SK-N-MC (cell line): ENCODE data around the gene SEPHS1.
"Not testable (repeated sequence)": the region's sequence is repeated elsewhere in the genome, so short reads cannot be mapped to it uniquely, and the experiment has no call there.

Experiments
- DNase-seq: peaks from one replicate; pipeline ENCODE4 v3.0.0-alpha.2; 2011; ENCODE audit warnings: low read depth, low spot score
- H3K27ac ChIP-seq: fragments of 200-600 bp; sonication (generic); 2 replicates; pipeline ENCODE4 v1.5.1; 2016; ENCODE audit warnings: mixed run types
- H3K36me3 ChIP-seq: fragments of 200-600 bp; sonication (generic); 2 replicates; pipeline ENCODE4 v1.6.1; 2017; ENCODE audit warnings: antibody characterized with exemption, low read length, mixed read lengths; ENCODE audit not compliant: insufficient read depth
- H3K4me3 ChIP-seq: fragments of 200-600 bp; sonication (generic); 2 replicates; pipeline ENCODE4 v1.5.1; 2016
- H3K9ac ChIP-seq: fragments of 200-600 bp; sonication (generic); 2 replicates; pipeline ENCODE4 v1.8.0; 2017; ENCODE audit warnings: mixed run types, mixed read lengths; ENCODE audit not compliant: insufficient read length
- H3K9me3 ChIP-seq: fragments of 200-600 bp; sonication (generic); 2 replicates; pipeline ENCODE4 v1.6.1; 2017; ENCODE audit warnings: low read depth, mild to moderate bottlenecking, antibody characterized with exemption, low read length, moderate library complexity, mixed read lengths
- EZH2 ChIP-seq: fragments of 200-600 bp; sonication (generic); IDR thresholded peaks from one replicate; pipeline ENCODE4 v1.6.1; 2017; ENCODE audit warnings: antibody characterized with exemption
- FOXP2 ChIP-seq: optimal IDR thresholded peaks from 2 replicates; pipeline ENCODE3; 2011; ENCODE audit warnings: mild to moderate bottlenecking, moderate library complexity; ENCODE audit not compliant: insufficient read depth; ENCODE audit errors: extremely low read length, control extremely low read depth
- POLR2AphosphoS5 ChIP-seq: IDR thresholded peaks from 2 replicates; pipeline ENCODE4 v1.6.1; 2012; ENCODE audit warnings: mild to moderate bottlenecking, low read depth, low read length, borderline replicate concordance

Gene SEPHS1

GRCh38 chr10:13386021-13386420 is 37.9 kb upstream of the SEPHS1 start:
- Histone ChIP-seq H3K4me3 (no peak overlapping the region), H3K9me3 (no peaks in the 10 kb centered on the region), H3K27ac (no peak overlapping the region), H3K9ac (no peak overlapping the region), H3K36me3 (no peaks in the 10 kb centered on the region)
- TF ChIP-seq FOXP2, result no peak
- TF ChIP-seq POLR2AphosphoS5, result no peak
- TF ChIP-seq EZH2, result no peak
- DNase-seq, result no peak

GRCh38 chr10:13383399-13383761 is 35.3 kb upstream of the SEPHS1 start:
- H3K9ac ChIP-seq, result no peak overlapping the region
- no peak for DNase-seq
- H3K36me3 ChIP-seq, result no peaks in the 10 kb centered on the region
- no peak overlapping the region for H3K27ac ChIP-seq
- no peak overlapping the region for H3K4me3 ChIP-seq
- H3K9me3 ChIP-seq, result no peaks in the 10 kb centered on the region
- no peak for TF ChIP-seq EZH2
- no peak for TF ChIP-seq POLR2AphosphoS5
- TF ChIP-seq FOXP2, result no peak

- H3K36me3 ChIP-seq, result no peaks in the 10 kb centered on the region
- TF ChIP-seq POLR2AphosphoS5, result no peak
- TF ChIP-seq FOXP2, result no peak
- TF ChIP-seq EZH2, result no peak
- no peaks in the 10 kb centered on the region for H3K9me3 ChIP-seq
- no peak for DNase-seq
- no peak overlapping the region for H3K4me3 ChIP-seq
- no peak overlapping the region for H3K9ac ChIP-seq
- H3K27ac ChIP-seq, result no peak overlapping the region
These were observed 34.8 kb upstream of the SEPHS1 start for GRCh38 chr10:13382703-13383398.

- not testable (repeated sequence) for DNase-seq, H3K27ac ChIP-seq, H3K4me3 ChIP-seq, H3K36me3 ChIP-seq, H3K9me3 ChIP-seq, H3K9ac ChIP-seq
These were observed 31.0 kb upstream of the SEPHS1 start for GRCh38 chr10:13379061-13379460.

GRCh38 chr10:13376746-13377145 is 28.7 kb upstream of the SEPHS1 start:
- DNase-seq, result no peak
- TF ChIP-seq POLR2AphosphoS5 (no peak), EZH2 (no peak), FOXP2 (no peak)
- Histone ChIP-seq H3K9ac (no peak overlapping the region), H3K9me3 (no peaks in the 10 kb centered on the region), H3K36me3 (no peaks in the 10 kb centered on the region), H3K27ac (no peak overlapping the region), H3K4me3 (no peak overlapping the region)

GRCh38 chr10:13376297-13376696 is 28.2 kb upstream of the SEPHS1 start:
- H3K9me3 ChIP-seq, result no peaks in the 10 kb centered on the region
- H3K36me3 ChIP-seq, result no peaks in the 10 kb centered on the region
- TF ChIP-seq FOXP2, result no peak
- no peak for TF ChIP-seq POLR2AphosphoS5
- no peak for TF ChIP-seq EZH2
- H3K4me3 ChIP-seq, result no peak overlapping the region
- H3K27ac ChIP-seq, result no peak overlapping the region
- DNase-seq, result no peak
- H3K9ac ChIP-seq, result no peak overlapping the region

GRCh38 chr10:13375791-13376190 is 27.7 kb upstream of the SEPHS1 start:
- H3K9me3 ChIP-seq, result no peaks in the 10 kb centered on the region
- no peak overlapping the region for H3K27ac ChIP-seq
- H3K36me3 ChIP-seq, result no peaks in the 10 kb centered on the region
- H3K4me3 ChIP-seq, result no peak overlapping the region
- H3K9ac ChIP-seq, result no peak overlapping the region
- TF ChIP-seq POLR2AphosphoS5, result no peak
- no peak for TF ChIP-seq EZH2
- TF ChIP-seq FOXP2, result no peak
- DNase-seq, result no peak

GRCh38 chr10:13373644-13374043 is 25.6 kb upstream of the SEPHS1 start:
- TF ChIP-seq EZH2 (no peak), POLR2AphosphoS5 (no peak), FOXP2 (no peak)
- no peak overlapping the region for H3K9ac ChIP-seq
- H3K4me3 ChIP-seq, result no peak overlapping the region
- no peaks in the 10 kb centered on the region for H3K36me3 ChIP-seq
- no peak for DNase-seq
- H3K9me3 ChIP-seq, result no peaks in the 10 kb centered on the region
- no peak overlapping the region for H3K27ac ChIP-seq

- H3K27ac ChIP-seq, result no peak overlapping the region
- no peaks in the 10 kb centered on the region for H3K36me3 ChIP-seq
- no peak overlapping the region for H3K9ac ChIP-seq
- no peaks in the 10 kb centered on the region for H3K9me3 ChIP-seq
- DNase-seq, result no peak
- H3K4me3 ChIP-seq, result no peak overlapping the region
- no peak for TF ChIP-seq FOXP2
These were observed 24.4 kb upstream of the SEPHS1 start for GRCh38 chr10:13372524-13372923.
